Renal cortical epithelial cell (primary cell): Measurements from ENCODE around the gene AQP12B. TPM values are rescaled to one million over a fixed set of nuclear protein-coding genes. Genes with fewer than 3 reads are reported as not detected.

Source experiments
- DNase-seq: peaks from one replicate; pipeline ENCODE4 v3.0.0-alpha.2; 2011; ENCODE audit warnings: low read depth
- total RNA-seq: library from RNA; depleted of rRNA; stranded (reverse); fragments of >200 nt; gene quantifications from 2 replicates; pipeline ENCODE4 v1.2.3, GENCODE V29; 2014

AQP12B gene
- total RNA-seq, 1 donor from 2014 or later: not detected

DNA sequence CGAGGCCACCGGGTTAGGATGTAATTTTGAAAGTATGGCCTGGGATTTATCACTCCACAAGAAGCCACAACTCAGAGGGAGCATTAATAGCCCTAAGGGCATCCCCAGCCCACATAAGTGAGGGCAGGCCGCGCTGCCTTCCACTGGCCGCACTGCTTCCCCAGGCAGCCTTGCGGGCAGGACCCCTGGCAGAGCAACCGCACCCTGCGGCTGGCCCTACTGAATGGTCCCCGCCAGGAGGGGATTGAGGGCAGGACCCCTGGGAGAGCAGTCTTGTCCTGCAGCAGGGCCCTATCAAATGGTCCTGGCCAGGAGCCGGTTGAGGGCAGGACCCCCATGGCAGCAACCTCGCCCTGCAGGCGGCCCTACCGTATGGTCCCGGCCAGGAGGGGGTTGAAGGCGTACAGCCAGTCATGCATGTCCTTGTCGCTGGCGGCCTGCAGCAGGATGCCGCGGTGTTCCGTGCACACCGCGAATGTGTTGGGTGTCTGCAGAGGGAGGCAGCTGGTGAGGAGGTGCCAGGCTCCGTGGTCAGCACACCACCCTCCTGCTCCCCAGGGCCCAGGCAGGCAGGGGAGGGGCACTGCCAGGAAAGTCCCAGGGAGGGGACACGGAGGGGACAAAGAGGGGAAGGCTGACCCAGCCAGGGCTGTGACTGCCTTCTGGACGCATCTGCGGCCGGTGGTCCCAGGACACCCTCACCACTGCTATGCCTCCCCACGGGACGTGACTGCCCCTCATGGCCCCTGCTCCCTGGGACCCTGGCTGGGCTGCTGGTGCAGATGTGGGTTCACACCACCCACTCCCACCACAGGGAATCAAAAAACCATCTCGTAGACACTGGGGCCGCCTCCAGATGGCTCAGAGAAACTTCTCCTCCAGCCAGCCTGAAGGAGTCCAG is 35.2 kb upstream of the AQP12B start:
- no peak for DNase-seq

DNA sequence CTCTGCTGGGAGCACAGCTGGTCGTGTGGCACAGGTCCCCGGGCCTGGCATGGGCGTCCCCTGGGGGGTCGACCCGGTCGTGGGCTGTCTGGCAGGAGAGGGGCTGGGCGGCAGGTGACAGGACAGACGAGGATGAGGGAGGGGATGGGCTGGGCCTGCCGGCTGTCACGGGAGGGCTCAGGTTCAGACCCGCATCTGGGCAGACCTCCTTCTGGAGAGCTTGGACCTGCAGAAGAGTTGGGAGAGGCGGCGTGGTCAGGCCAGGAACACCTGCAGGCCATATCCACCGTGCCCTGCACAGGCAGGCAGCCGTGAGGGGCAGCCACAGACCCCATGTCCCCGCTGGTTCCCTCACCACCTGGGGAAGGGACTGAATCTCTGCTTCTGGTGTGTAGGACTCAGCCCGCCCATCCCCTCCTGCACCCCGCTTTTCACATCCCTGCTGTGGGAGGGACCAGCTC is 34.5 kb upstream of the AQP12B start:
- no peak for DNase-seq

DNA sequence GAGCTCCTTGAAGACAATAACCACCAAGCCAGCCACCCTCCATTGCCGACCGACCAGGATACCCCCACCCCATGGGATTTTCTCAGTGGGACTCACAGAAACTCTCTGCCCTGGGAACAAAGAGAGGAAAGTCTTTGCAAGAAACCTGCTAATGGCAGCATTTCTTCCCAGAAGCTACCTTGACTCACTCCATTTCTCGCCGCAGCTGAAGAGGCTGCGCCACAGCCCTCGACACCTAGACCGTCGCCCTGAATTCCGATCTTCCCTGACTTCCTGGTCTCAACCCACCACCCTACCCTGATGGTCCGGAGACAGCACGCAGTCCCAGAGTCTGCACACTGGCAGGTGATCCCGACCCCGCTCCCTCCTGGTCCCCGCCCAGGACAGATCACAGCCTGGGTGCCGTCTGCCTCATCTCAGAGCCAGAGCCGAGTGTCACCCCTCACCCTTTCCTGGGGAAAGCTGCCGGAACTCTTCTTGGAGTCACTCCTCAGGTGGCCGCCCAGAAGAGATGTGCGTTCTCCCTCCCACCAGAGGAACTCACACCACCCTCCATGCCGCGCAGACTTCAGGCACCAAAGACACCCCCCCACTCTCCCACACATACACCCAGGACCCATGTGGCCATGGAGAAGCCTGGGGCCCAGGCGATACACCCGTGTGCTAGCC is 33.6 kb upstream of the AQP12B start:
- no peak for DNase-seq

DNA sequence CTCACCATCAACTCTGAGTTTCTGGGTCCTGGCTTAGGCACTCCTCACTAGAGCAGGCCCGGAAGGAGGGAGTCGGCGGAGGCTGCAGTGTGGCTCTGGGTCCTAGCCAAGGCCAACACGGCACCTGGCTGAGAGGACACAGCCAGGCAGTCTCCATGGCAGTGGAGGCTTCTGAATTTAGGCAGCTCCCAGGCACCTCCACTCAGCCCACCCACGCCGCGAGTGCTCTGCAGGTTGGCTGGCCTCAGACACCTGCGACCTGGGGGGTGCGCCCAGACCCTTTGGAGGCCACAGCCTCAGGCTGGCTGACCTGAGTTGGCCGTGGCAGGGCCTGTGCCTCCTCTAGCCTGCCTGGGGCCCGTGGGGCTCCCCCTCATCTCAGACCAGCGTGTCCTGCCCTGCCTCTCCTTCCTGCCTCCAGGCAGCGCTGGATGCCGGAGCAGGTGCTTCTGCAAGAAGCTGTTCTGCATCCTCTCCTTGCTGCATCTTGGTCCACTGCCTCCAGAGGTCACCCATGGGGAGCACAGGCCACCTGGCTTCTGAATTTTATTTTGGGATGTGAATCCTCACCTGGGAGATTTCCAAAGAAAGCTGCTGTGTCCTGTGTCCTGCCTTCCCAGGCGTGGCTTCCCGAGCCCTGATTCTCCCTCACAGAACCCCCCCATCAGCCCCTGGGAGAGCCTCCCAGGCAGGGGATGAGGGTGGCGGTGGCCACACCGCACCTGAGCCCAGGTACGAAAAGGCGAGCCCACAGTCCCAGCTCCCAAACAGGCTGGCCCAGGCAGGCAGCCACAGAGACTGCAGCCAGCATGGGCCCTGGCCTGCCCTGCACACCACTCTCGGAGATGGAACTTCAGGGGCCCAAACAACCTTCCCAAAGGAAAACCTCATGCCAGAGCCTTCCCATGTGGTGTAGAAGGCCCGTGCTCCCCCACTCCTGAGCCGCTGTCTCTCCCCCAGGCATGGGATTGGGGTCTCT is 32.4 kb upstream of the AQP12B start:
- DNase-seq: no peak

DNA sequence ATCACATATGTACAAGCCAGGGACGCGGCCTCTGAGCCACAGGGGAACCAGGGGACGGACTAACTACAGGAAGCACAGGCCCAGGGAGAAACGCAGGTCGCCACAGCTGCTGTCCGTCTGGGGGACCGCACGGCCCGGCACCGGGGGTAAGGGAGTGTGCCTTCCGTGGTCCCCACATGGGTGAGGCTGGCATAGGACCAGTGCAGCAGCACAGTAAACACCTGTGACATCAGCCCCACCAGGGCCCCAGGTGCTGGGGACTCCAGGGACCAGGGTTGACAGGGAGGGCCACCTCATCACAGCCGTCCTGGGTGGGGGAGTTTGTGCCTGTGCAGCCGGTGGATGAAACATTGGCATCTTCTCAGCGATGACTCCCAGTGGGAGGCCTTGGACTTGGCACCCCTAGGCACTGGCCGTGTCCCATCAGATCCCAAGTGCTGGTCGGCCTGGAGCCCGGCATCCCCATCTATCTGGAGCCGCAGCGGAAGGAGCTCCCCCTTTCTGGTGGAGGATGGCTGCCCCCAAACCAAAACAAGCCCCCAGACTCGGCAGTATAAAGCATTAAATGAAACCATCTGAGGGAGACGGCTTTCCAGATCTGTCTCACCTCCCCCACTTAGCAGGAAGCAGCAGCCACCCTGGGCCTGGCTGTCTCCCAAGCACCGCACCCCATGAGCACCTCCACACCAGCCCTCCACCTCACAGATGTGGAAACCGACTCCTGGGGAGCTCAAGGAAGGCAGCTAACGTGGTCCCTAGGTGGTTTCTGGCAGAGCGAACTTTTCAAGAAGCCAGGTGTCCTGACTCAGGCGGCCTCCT is 31.5 kb upstream of the AQP12B start:
- DNase-seq: no peak

DNA sequence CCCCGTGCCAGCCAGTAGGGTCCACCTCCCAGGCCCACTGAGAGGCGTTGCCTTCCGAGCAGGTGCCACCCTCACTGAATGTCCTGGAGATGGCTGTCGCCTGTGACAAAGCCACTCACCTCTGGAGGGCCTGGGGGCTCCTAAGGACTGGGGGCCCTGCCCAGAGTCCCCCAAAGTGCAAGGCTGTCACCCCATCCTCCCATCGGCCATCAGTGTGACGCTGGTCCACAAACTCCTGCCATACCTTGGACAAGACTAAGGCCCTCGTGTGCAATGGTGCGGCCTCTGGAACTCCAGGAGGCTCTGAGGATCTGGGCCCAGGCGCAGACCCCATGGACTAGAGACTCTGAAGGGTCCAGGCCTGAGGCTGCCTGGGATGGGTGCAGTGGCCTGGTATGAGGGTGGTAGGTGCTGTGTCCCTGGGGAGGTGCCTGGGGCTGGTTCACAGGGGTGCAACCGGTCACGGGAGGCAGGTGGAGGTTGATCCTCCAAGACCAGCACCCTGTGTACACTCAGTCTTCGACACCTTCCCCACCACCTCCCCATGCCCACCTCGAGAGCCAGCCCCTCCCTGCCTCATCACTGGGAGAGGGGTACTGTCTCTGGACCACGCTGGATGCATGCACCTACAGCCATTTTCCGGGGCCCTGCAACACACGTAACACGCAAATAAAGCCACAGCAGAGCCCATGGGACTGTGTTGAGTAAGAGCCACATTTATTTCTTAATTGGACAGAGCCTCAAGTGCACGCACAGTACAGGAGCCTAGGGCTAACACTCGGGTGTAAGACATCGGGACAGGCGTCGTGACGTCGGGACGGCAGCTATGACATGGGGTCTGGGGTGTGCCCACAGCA is 30.6 kb upstream of the AQP12B start:
- no peak for DNase-seq

DNA sequence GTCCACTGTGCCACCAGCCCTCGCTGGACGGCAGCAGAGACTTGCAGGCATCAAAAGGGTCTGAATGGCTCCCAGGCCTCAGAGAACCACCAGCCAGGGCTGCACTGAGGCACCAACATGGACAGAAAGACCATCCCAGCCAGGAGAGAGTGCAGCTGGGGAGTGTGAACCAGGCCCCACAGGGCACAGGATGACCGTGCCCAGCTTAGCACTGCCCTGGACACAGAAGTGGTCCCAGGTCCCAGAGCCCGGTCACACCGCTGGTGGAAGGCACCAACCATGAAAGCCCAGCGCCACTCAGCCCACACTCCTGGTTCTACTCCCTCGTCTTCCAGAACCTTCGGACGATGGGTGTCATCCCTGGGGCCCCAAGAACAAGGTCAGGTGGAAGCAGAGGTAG is 29.4 kb upstream of the AQP12B start:
- no peak for DNase-seq

DNA sequence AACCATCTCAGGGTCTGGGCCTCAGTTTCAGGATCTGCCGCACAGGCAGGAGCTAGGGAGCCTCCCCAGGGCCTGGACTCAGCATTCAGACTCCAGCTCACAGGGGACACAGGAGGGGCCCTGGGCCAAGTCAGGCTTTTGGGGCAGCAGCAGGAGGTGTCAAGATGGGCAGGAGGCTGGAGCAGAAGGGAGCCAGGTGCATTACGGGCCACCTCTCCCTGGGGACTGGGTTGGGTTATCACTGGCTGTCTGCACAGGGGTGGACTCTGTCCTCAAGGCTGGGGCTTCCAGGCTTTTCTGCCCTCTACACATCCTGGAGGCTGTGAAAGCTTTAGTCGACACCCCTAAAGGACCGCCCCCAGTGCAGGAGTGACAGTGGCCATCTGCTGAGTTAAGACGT is 29.0 kb upstream of the AQP12B start:
- DNase-seq: no peak

DNA sequence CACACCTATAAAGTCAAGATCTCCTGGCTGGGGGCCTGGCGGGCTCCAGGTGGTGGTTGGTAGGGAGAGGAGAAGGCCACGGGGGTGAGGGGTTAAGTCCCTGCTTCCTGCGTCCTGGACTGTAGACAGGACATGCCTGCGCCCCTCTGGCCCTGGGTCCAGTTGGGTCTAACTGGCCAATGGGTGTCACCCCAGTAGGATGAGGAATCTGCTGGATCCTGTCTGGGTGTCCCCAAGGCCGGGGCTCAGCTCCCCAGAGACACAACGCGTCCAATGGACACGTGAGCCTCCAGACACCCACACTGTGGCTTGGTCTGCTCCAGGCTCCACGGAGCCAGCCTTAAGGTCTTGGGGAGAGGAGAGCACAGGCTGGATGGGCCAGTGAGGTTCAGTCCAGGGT is 28.6 kb upstream of the AQP12B start:
- DNase-seq: no peak

DNA sequence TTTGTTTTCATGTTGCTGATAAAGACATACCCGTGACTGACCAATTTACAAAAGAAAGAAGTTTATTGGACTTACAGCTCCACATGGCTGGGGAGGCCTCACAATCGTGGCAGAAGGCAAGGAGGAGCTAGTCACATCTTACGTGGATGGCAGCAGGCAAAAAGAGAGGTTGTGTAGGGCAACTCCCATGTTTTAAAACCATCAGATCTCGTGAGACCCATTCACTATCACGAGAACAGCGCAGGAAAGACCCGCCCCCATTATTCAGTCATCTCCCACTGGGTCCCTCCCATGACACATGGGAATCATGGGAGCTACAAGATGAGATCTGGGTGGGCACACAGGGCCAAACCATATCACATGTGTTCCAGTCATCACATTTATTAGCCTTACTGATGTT is 25.8 kb upstream of the AQP12B start:
- DNase-seq: no peak

DNA sequence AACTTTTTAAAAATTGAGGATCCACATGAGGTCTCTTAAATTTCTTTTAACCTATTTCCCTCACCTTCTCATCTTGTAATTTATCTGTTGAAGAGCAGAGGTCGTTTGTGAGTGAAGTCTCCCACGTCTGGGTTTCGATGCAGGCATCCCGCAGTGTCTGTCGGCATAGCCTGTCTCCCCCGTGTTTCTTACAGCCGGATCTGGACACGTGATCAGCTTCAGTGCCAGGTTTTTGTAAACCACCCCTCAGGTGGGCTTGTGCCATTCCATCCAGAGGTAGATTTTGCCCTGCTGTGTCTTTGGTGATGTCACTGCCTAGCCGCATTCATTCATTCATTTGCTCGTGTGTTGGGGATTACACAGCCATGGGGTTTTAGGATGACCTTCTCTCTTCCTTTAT is 25.1 kb upstream of the AQP12B start:
- no peak for DNase-seq

DNA sequence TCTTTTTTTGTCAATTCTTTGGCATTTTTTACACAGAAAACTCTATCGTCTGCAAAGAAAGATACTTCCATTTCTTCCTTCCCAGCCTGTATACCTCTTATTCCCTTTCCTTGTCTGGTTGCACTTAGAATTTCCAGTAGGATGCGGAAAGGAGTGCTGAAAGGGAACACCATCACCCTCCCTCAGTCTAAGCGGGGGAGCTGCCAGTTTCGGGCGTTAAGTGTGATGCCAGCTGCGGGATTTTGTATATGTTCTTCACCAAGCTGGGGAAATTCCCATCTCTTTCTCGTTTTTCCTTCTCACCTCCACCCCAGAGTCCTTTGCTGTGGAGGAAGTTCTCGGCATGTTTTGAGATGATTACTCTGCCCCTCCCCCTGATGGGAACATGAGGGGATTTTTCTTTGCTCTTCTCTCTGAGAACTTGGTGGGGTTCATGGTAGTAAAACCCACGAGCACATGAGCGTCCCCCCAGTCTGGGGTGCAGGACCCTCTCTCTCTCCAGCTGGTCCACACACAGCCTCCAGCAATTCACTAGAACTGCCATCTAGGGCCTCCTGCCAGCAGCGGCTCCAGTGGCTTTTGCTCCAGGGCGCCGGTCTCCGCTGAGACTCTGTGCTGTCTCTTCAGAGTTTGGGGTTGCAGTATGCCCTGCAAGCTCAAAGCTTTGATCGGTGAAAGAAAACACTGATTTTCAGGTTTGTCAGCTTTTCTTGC is 24.5 kb upstream of the AQP12B start:
- DNase-seq: no peak

DNA sequence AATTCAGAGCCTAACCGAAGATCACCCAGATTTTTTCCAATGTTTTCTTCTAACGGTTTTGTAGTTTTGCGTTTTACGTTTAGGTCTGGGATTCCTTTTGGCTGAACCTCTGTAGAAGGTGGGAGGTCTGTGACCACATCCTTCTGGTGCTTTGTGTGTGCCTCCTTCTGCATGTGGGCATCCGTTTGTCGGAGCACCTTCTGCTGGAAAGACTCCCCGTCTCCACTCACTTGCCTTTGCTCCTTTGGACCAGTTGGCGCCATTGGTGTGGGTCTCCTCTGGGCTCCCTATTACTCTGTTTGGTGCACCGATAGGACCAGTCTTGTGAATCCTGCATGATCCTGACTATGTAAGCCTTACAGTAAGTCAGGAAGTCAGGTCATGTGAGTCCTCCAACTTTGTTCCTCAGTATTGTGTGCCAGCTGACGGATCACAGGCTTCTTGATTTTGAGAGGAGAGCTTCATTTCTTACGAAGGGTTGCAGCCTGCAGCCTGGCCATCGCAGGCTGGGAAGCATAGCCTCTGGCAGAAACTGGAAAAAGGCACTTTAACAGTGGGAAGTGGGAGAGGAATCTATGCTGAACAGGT is 22.6 kb upstream of the AQP12B start:
- DNase-seq: no peak

DNA sequence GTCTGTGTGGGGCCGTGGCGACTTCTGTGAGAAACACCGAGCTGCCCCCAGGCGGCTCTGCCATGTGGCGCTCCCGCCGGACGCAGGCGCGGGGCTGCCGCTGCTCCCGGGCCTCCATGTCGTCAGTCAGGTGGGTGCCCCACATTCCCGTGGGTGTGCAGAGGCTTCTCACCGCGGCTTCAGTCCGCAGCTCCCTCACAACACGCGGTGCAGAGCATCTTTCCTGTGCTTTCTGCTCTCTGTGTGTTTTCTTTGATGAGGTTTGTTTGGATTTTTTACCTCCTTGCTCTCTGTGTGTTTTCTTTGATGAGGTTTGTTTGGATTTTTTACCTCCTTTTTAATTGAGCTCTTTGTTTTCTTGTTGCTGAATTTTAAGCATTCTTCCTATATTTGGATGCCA is 22.0 kb upstream of the AQP12B start:
- no peak for DNase-seq

DNA sequence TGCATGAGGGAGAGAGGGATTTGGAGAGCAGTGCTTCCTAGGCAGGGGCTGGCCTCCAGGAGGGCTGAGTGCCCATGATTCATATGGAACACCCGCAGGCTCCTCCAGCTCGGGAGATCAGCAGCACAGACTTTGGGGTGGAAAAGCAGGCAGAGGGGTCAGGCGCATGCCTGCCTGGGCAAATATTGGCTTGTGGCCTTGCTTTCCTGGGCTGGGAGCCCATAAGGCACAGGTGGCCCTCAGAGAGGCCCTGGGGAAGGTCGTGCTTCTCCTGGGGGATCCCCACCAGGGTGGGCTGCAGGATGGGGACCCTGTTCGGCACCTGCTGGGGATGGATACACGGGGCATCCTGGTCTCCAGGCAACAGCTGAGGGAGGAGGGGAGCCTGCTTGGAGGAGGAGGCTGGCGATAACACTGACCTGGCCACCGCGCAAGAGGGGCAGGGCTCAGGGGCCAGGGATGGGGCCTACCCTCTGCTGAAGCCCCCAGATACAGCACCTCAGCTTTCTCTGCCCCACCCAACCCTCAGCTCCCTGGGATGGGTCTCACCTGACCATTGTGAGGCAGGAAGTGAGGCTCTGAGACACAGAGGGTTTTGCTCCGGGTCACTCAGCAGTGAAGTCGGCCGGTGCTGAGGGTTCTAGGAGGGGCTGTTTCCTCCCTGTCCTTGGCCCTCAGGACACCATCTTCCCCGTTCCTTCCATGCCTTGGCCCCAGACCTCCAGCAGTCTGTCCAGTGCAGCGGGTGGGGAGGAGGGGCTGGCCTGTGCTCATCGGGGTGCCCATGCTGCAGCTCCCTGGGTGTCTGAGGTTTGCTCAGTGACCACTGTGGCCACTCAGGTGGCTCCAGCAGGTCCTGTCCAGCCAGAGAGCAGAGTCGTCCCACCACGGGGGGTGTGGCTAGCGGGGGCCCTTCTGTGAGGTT is 21.0 kb upstream of the AQP12B start:
- no peak for DNase-seq

DNA sequence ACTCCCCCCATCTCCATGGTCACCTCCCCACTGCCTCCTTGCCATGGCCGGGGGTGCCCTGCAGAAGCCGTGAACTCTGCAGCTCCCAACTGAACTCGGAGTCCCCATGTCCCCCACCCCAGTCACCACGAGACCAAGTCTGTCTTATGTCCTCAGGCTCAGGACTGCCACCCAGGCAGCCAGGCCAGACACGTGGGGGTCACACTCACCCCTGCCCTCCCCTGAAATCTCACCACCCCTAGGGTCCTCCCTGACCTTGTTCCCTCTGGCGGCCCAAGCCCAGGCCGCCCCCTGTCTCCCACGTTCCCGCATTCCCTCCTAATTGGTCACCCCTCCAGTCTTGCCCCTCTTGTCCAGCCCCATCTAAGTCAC is 19.9 kb upstream of the AQP12B start:
- DNase-seq: no peak

DNA sequence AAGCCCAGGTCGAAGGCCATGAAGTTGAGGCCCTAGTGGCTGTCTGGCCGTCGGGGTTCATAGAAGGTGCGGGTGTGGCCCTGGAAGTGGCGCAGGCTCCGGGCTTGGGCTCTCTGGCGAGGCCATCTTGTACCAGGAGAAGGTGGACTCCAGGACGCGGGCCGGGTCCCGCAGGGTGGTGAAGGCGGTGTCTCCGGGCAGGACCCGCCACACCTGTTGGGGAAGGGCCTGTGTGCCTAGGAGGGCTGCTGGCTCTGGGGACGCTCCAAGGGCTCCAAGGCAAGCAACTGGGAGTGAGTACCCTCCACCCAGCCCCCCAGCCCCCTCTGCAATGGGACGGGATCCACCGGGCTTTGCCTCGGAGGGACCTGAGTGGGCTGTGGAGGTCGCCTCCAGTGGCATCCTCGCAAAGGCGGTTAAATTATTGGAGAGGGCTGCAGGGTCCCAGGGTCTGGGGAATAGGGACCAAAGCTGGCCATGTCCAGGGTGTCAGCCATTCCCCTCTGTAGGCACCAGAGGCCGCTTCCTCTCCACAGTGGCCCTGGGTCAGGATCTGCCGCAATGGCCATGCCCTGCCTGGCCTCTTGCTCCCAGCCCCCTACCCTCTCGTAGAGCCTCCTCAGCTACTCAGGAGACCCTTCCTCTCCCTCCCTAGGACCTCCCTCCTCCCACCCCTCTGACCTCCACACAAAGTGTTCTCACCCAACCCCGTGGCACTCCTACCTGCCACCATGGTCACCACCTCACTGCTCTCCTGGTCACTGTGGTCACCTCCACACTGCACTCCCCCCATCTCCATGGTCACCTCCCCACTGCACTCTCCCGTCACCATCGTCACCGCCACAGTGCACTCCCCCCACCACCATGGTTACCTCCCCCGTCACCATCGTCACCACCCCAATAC is 19.3 kb upstream of the AQP12B start:
- no peak for DNase-seq
